UCSD-AML1 (cell line): Measurements from ENCODE around the gene CTNND2.
"Not testable (repeated sequence)": the region's sequence is repeated elsewhere in the genome, so short reads cannot be mapped to it uniquely, and the experiment has no call there.

ENCODE experiments used
- DNase-seq: peaks from one replicate; lab custom pipeline; 2025; ENCODE audit not compliant: unreplicated experiment; lab: John Stamatoyannopoulos, UW

CTNND2 gene

GRCh38 chr5:11130131-11130530 lies 774.1 kb downstream of the CTNND2 start:
- no peak for DNase-seq

- no peak for DNase-seq
These were observed 776.2 kb downstream of the CTNND2 start for GRCh38 chr5:11128021-11128420.

- DNase-seq: no peak
These were observed 777.4 kb downstream of the CTNND2 start for GRCh38 chr5:11126844-11127243.

- no peak for DNase-seq
These were observed 782.4 kb downstream of the CTNND2 start for GRCh38 chr5:11121885-11122284.

GRCh38 chr5:11110128-11110527 lies 794.1 kb downstream of the CTNND2 start:
- DNase-seq: no peak

GRCh38 chr5:11105696-11106095 lies 798.5 kb downstream of the CTNND2 start:
- no peak for DNase-seq

GRCh38 chr5:11104651-11105112 lies 799.6 kb downstream of the CTNND2 start:
- DNase-seq: no peak

GRCh38 chr5:11104210-11104609 lies 800.0 kb downstream of the CTNND2 start:
- DNase-seq: no peak

- DNase-seq: no peak
These were observed 820.1 kb downstream of the CTNND2 start for GRCh38 chr5:11084111-11084510.

- DNase-seq: no peak
These were observed 821.8 kb downstream of the CTNND2 start for GRCh38 chr5:11082404-11082945.

- DNase-seq: no peak
These were observed 827.2 kb downstream of the CTNND2 start for GRCh38 chr5:11076945-11077613.

- DNase-seq: peak; percentile 50
These were observed 829.0 kb downstream of the CTNND2 start for GRCh38 chr5:11075035-11075805.

- DNase-seq: no peak
These were observed 831.7 kb downstream of the CTNND2 start for GRCh38 chr5:11072568-11072967.

- DNase-seq: no peak
These were observed 832.2 kb downstream of the CTNND2 start for GRCh38 chr5:11072076-11072475.

GRCh38 chr5:11069041-11069440 lies 835.2 kb downstream of the CTNND2 start:
- DNase-seq: no peak

GRCh38 chr5:11065723-11066122 lies 838.5 kb downstream of the CTNND2 start:
- DNase-seq: not testable (repeated sequence)

- DNase-seq: no peak
These were observed 839.3 kb downstream of the CTNND2 start for GRCh38 chr5:11064763-11065450.

GRCh38 chr5:11062397-11062796 lies 841.8 kb downstream of the CTNND2 start:
- DNase-seq: no peak

GRCh38 chr5:11056560-11056959 lies 847.7 kb downstream of the CTNND2 start:
- DNase-seq: no peak

GRCh38 chr5:11054014-11054413 lies 850.2 kb downstream of the CTNND2 start:
- DNase-seq: no peak

GRCh38 chr5:11052871-11053270 lies 851.4 kb downstream of the CTNND2 start:
- no peak for DNase-seq
